ENCODE data around the gene C22orf15. TPM values are rescaled to one million over a fixed set of nuclear protein-coding genes. Genes with fewer than 3 reads are reported as not detected.
A peak's percentile ranks its signal among the peaks of the same experiment; 100 is the strongest.

Gene C22orf15
- total and polyA plus RNA-seq, 9 of the 15 experiments (the other 6 are each of a cell fraction or from before 2014, with no cell fraction given), result 0.07 TPM; not detected in 8

DNA sequence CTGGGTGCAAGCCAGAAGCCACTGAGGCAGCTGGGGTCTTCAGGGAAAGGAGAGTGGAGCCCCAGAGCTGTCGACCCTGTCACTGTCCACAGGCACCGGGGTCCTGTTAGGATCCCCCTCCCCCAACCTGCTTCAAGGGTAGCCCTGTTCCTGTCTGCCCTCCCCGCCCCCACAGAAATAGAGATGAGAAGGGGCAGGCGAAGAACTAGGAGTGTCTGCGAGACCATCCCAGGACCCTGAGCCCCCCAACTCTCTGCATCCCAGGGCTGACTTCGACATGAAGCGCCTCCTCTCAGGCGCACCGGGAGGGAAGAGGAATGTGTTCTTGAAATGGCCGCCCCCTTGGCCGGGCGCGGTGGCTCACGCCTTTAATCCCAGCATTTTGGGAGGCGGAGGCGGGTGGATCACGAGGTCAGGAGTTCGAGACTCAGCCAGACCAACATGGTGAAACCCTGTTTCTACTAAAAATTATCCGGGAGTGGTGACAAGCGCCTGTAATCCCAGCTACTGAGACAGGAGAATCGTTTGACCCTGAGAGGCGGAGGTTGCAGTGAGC lies 11.3 kb upstream of the C22orf15 start (continued):
- TF ChIP-seq, protein P1, sequence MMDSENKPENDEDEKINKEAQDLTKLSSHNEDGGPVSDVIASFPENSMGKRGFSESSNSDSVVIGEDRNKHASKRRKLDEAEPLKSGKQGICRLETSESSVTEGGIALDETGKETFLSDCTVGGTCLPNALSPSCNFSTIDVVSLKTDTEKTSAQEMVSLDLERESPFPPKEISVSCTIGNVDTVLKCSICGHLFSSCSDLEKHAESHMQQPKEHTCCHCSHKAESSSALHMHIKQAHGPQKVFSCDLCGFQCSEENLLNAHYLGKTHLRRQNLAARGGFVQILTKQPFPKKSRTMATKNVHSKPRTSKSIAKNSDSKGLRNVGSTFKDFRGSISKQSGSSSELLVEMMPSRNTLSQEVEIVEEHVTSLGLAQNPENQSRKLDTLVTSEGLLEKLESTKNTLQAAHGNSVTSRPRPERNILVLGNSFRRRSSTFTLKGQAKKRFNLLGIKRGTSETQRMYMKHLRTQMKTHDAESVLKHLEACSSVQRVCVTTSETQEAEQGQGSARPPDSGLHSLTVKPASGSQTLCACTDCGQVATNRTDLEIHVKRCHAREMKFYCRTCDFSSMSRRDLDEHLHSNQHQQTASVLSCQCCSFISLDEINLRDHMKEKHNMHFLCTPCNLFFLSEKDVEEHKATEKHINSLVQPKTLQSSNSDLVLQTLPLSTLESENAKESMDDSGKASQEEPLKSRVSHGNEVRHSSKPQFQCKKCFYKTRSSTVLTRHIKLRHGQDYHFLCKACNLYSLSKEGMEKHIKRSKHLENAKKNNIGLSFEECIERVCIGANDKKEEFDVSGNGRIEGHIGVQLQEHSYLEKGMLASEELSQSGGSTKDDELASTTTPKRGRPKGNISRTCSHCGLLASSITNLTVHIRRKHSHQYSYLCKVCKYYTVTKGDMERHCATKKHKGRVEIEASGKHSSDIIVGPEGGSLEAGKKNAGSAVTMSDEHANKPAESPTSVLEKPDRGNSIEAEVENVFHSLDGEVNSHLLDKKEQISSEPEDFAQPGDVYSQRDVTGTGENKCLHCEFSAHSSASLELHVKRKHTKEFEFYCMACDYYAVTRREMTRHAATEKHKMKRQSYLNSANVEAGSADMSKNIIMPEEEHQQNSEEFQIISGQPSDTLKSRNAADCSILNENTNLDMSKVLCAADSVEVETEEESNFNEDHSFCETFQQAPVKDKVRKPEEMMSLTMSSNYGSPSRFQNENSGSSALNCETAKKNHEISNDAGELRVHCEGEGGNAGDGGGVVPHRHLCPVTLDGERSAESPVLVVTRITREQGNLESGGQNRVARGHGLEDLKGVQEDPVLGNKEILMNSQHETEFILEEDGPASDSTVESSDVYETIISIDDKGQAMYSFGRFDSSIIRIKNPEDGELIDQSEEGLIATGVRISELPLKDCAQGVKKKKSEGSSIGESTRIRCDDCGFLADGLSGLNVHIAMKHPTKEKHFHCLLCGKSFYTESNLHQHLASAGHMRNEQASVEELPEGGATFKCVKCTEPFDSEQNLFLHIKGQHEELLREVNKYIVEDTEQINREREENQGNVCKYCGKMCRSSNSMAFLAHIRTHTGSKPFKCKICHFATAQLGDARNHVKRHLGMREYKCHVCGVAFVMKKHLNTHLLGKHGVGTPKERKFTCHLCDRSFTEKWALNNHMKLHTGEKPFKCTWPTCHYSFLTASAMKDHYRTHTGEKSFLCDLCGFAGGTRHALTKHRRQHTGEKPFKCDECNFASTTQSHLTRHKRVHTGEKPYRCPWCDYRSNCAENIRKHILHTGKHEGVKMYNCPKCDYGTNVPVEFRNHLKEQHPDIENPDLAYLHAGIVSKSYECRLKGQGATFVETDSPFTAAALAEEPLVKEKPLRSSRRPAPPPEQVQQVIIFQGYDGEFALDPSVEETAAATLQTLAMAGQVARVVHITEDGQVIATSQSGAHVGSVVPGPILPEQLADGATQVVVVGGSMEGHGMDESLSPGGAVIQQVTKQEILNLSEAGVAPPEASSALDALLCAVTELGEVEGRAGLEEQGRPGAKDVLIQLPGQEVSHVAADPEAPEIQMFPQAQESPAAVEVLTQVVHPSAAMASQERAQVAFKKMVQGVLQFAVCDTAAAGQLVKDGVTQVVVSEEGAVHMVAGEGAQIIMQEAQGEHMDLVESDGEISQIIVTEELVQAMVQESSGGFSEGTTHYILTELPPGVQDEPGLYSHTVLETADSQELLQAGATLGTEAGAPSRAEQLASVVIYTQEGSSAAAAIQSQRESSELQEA (IDR thresholded peaks at IDR 0.05; ENCODE audit: low read depth), result no peak
- TF ChIP-seq, protein P2, sequence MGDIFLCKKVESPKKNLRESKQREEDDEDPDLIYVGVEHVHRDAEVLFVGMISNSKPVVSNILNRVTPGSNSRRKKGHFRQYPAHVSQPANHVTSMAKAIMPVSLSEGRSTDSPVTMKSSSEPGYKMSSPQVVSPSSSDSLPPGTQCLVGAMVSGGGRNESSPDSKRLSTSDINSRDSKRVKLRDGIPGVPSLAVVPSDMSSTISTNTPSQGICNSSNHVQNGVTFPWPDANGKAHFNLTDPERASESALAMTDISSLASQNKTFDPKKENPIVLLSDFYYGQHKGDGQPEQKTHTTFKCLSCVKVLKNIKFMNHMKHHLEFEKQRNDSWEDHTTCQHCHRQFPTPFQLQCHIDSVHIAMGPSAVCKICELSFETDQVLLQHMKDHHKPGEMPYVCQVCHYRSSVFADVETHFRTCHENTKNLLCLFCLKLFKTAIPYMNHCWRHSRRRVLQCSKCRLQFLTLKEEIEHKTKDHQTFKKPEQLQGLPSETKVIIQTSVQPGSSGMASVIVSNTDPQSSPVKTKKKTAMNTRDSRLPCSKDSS (IDR thresholded peaks at IDR 0.05; ENCODE audit: low read depth, partially characterized antibody), result no peak
- TF ChIP-seq, protein P3, sequence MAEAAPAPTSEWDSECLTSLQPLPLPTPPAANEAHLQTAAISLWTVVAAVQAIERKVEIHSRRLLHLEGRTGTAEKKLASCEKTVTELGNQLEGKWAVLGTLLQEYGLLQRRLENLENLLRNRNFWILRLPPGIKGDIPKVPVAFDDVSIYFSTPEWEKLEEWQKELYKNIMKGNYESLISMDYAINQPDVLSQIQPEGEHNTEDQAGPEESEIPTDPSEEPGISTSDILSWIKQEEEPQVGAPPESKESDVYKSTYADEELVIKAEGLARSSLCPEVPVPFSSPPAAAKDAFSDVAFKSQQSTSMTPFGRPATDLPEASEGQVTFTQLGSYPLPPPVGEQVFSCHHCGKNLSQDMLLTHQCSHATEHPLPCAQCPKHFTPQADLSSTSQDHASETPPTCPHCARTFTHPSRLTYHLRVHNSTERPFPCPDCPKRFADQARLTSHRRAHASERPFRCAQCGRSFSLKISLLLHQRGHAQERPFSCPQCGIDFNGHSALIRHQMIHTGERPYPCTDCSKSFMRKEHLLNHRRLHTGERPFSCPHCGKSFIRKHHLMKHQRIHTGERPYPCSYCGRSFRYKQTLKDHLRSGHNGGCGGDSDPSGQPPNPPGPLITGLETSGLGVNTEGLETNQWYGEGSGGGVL (CRISPR knock-in tag; IDR thresholded peaks at IDR 0.05), result no peak
- TF ChIP-seq, protein P4, sequence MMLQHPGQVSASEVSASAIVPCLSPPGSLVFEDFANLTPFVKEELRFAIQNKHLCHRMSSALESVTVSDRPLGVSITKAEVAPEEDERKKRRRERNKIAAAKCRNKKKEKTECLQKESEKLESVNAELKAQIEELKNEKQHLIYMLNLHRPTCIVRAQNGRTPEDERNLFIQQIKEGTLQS (IDR thresholded peaks at IDR 0.05), result no peak
- TF ChIP-seq, protein P4 (CRISPR knock-in tag; conservative IDR thresholded peaks at IDR 0.05), result no peak
- TF ChIP-seq, protein P5, sequence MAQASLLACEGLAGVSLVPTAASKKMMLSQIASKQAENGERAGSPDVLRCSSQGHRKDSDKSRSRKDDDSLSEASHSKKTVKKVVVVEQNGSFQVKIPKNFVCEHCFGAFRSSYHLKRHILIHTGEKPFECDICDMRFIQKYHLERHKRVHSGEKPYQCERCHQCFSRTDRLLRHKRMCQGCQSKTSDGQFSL (CRISPR knock-in tag; IDR thresholded peaks at IDR 0.05), result no peak
- TF ChIP-seq, protein P5 (tag; IDR thresholded peaks at IDR 0.05), result no peak
- no peak for TF ChIP-seq ZNF551 (CRISPR knock-in tag; IDR thresholded peaks at IDR 0.05)
- TF ChIP-seq ZSCAN29 (IDR thresholded peaks at IDR 0.05), result no peak
- TF ChIP-seq PML (IDR thresholded peaks at IDR 0.05; ENCODE audit: low read length), result peak; percentile 8; the same call in 1 of the 2 replicates
- TF ChIP-seq ZNF445 (CRISPR knock-in tag; IDR thresholded peaks at IDR 0.05; ENCODE audit: low read depth), result no peak
- TF ChIP-seq ARHGAP35 (IDR thresholded peaks at IDR 0.05; ENCODE audit: partially characterized antibody), result no peak
- no peak for TF ChIP-seq FOXM1 (IDR thresholded peaks at IDR 0.05; ENCODE audit: low read depth)
- no peak for TF ChIP-seq FOXM1 (CRISPR knock-in tag; IDR thresholded peaks at IDR 0.05; ENCODE audit: low read depth)
- no peak for TF ChIP-seq TCFL5 (CRISPR knock-in tag; conservative IDR thresholded peaks at IDR 0.05)
